ACC112 (cell line): ENCODE results near the gene SLC39A1.
"Not testable (repeated sequence)": the region's sequence is repeated elsewhere in the genome, so short reads cannot be mapped to it uniquely, and the experiment has no call there.

Experiments
- H2AFZ ChIP-seq: fragments of 200-600 bp; sonication (generic); one replicate; pipeline ENCODE4 v1.6.0; 2017; ENCODE audit warnings: antibody characterized with exemption, low read length; ENCODE audit not compliant: unreplicated experiment
- H3K27ac ChIP-seq: fragments of 200-600 bp; sonication (generic); 2 replicates; pipeline ENCODE4 v1.5.1; 2014; ENCODE audit warnings: low read depth, mild to moderate bottlenecking, antibody characterized with exemption, low read length, moderate library complexity
- H3K27me3 ChIP-seq: fragments of 200-600 bp; sonication (generic); 2 replicates; pipeline ENCODE4 v1.6.1; 2014; ENCODE audit warnings: mild to moderate bottlenecking, antibody characterized with exemption, low read length, moderate library complexity, mixed read lengths; ENCODE audit not compliant: insufficient read depth
- H3K36me3 ChIP-seq: fragments of 200-600 bp; sonication (generic); 2 replicates; pipeline ENCODE4 v1.6.1; 2016; ENCODE audit warnings: mild to moderate bottlenecking, antibody characterized with exemption, low read length, moderate library complexity, mixed read lengths; ENCODE audit not compliant: insufficient read depth
- H3K4me1 ChIP-seq: fragments of 200-600 bp; sonication (generic); one replicate; pipeline ENCODE4 v1.6.1; 2016; ENCODE audit warnings: low read length, mixed read lengths; ENCODE audit not compliant: insufficient read depth, unreplicated experiment, control insufficient read depth
- H3K4me3 ChIP-seq: fragments of 200-600 bp; sonication (generic); 2 replicates; pipeline ENCODE4 v1.5.1; 2014; ENCODE audit warnings: mild to moderate bottlenecking, low read depth, low read length
- H3K79me2 ChIP-seq: fragments of 200-600 bp; sonication (generic); one replicate; pipeline ENCODE4 v1.6.0; 2016; ENCODE audit warnings: low read length; ENCODE audit not compliant: control insufficient read depth, unreplicated experiment, insufficient read depth

SLC39A1 gene

GRCh38 chr1:153912349-153912748 lies 51.0 kb downstream of the SLC39A1 start:
- peaks cover 3% of the 10 kb centered on the region for H3K4me1 ChIP-seq
- no peaks in the 10 kb centered on the region for H3K36me3 ChIP-seq
- no peaks in the 10 kb centered on the region for H3K27me3 ChIP-seq
- no peak overlapping the region for H3K27ac ChIP-seq
- no peak overlapping the region for H2AFZ ChIP-seq
- no peak overlapping the region for H3K4me3 ChIP-seq
- H3K79me2 ChIP-seq, result peaks cover 77% of the 10 kb centered on the region

GRCh38 chr1:153910560-153910959 lies 52.8 kb downstream of the SLC39A1 start:
- H3K27me3 ChIP-seq, H3K4me3 ChIP-seq, H3K36me3 ChIP-seq, H3K4me1 ChIP-seq, H3K27ac ChIP-seq, H2AFZ ChIP-seq: not testable (repeated sequence)
- H3K79me2 ChIP-seq, result peaks cover 73% of the 10 kb centered on the region
